Heart left ventricle (tissue), 16 donors: ENCODE results near the gene SLTM. TPM values are rescaled to one million over a fixed set of nuclear protein-coding genes. Genes with fewer than 3 reads are reported as not detected.
A peak's percentile ranks its signal among the peaks of the same experiment; 100 is the strongest.

Source experiments
- ATAC-seq, 4 donors: fragments of 200-7000 bp; cut with Tn5 transposase; one replicate each; pipeline ENCODE4 v1.9.1; 2020 to 2022; ENCODE audit warnings: moderate library complexity in 4 of 4, mild to moderate bottlenecking in 3 of 4, moderate number of reproducible peaks in 1 of 4
- DNase-seq, 5 donors: peaks; one replicate each; pipeline ENCODE4 v3.0.0-alpha.2; 2020
- H3K27ac ChIP-seq, 12 donors: fragments of 200-600 bp; sonication (generic) in 4 of 12; one replicate each; pipeline versions ENCODE4 v1.5.0 to v1.8.0; 2016 to 2022; ENCODE audit warnings: mild to moderate bottlenecking in 2 of 12
- H3K27me3 ChIP-seq, 9 donors: fragments of 200-600 bp; sonication (generic) in 2 of 9; one replicate each; pipeline versions ENCODE4 v1.5.1 to v1.8.0; 2016 to 2022; ENCODE audit warnings: mild to moderate bottlenecking in 3 of 9
- H3K36me3 ChIP-seq, 9 donors: fragments of 200-600 bp; sonication (generic) in 2 of 9; one replicate each; pipeline versions ENCODE4 v1.5.0 to v1.8.0; 2018 to 2022; ENCODE audit warnings: mild to moderate bottlenecking in 2 of 9
- H3K4me1 ChIP-seq, 12 donors: fragments of 200-600 bp; sonication (generic) in 4 of 12; one replicate each; pipeline versions ENCODE4 v1.5.0 to v1.8.0; 2016 to 2022; ENCODE audit warnings: mild to moderate bottlenecking in 3 of 12
- H3K4me3 ChIP-seq, 12 donors: fragments of 200-600 bp; sonication (generic) in 4 of 12; one replicate each; pipeline versions ENCODE4 v1.5.0 to v1.8.0; 2017 to 2022; ENCODE audit warnings: mild to moderate bottlenecking in 9 of 12, moderate library complexity in 4 of 12
- H3K9me3 ChIP-seq, 12 donors: fragments of 200-600 bp; sonication (generic) in 4 of 12; one replicate each; pipeline versions ENCODE4 v1.5.0 to v1.8.0; 2016 to 2022; ENCODE audit warnings: mild to moderate bottlenecking in 1 of 12
- CTCF ChIP-seq, 12 donors: fragments of 200-600 bp; sonication (generic) in 4 of 12; IDR thresholded peaks; one replicate each; pipeline versions ENCODE4 v1.5.0 to v1.8.0; 2018 to 2022; ENCODE audit warnings: antibody characterized with exemption in 12 of 12, mild to moderate bottlenecking in 5 of 12
- POLR2A ChIP-seq, 2 donors: fragments of 450-650 bp; IDR thresholded peaks; one replicate each; pipeline ENCODE4 v1.6.1; 2017; ENCODE audit warnings: antibody characterized with exemption in 2 of 2, mild to moderate bottlenecking in 2 of 2, moderate library complexity in 2 of 2
- WGBS, 4 donors: extraction: QIAGEN DNeasy Blood & Tissue Kit in 2 of 4; methylation state at CpG; one replicate each; pipeline versions ENCODE4 v1.1.5 to v1.1.7; 2013 to 2018; 5-methylcytosine and 5-hydroxymethylcytosine counted together
- intact Hi-C, 10 donors: fragments of 100-400 bp; cut with DNase I; formaldehyde crosslinking; loops; one replicate each; pipeline versions ENCODE4 v1.11.1 to v1.14.2; 2022
- polyA plus RNA-seq, 2 donors: library from polyadenylated mRNA; stranded (reverse); fragments of 200-250 nt; gene quantifications; one replicate each; pipeline ENCODE4 v1.2.3, GENCODE V29; 2013
- total RNA-seq, 9 donors: library from RNA; depleted of rRNA in 2 of 9; stranded (reverse); fragments of >200 nt in 2 of 9; fragmentation: NEBNext Ultra II Directional in 3 of 9; extraction: Animal tissue kit (Norgen Biotek cat#: 25700) in 3 of 9; gene quantifications; one replicate each; pipeline versions ENCODE4 v1.1.0 to v1.2.4, GENCODE V29; 2016 to 2023
- donor health status: ischemic (EF 13 %, LVEDD 7.1; RV severe dilation, severe dysfunction).
- donor health status: healthy with polysubstance abuse.
- donor health status: DM: no; HTN: yes; CAD: no.
- donor health status: DM: no; HTN: no; CAD: no.
- donor health status: ischemic (EF 25% LVEDD 6.9; RV normal size, moderate dysfunction).
- donor health status: ischemic (EF 25% LVEDD 5.7; RV mildly dilated, moderate dysfunction).
- donor health status: healthy.
- donor health status: DM: yes; HTN: yes; CAD: no.
- donor health status: ischemic (EF 35%, LVEDD 5.7; RV mildly dilated, moderate dysfunction).
- donor health status: nonischemic (EF 11% LVEDD 7.7; RV severe dilation, severe dysfunction).
- donor health status: DM: yes; HTN: yes; CAD: no.
- donor health status: PGD.
- donor health status: ischemic (EF 29% LVEDD 5.4; RV normal size, mild dysfunction).
- donor health status: nonischemic (EF 23%, LVEDD 6.1; RV moderate dilation, normal function).

SLTM gene
- total and polyA plus RNA-seq, 11 donors: 41.9 to 68.2 (median 48.1) TPM

- WGBS, 4 donors: 91 to 98% (median 94%) methylated on average over 11 of the region's 11 CpGs
- intact Hi-C loops: loop anchor here in 4 of 10 donors (5.0 to 10.0 kb wide), 3 partner anchors 155 to 705 kb away; partner anchors contain the start of gene MINDY2 (in 3 of the 4)
- DNase-seq (no peak), ATAC-seq (no peak)
- Histone ChIP-seq H3K27me3 (no peaks in the 10 kb centered on the region), H3K9me3 (no peaks in the 10 kb centered on the region), H3K4me1 (peaks cover 2 to 42% (median 28%) of the 10 kb centered on the region in 12 donors), H3K4me3 (no peak overlapping the region), H3K36me3 (peaks cover 0 to 63% (median 41%) of the 10 kb centered on the region in 9 donors), H3K27ac (no peak overlapping the region)
- TF ChIP-seq POLR2A (IDR thresholded peaks at IDR 0.05) (no peak), CTCF (IDR thresholded peaks at IDR 0.05) (no peak)
Measured at GRCh38 chr15:58929891-58930416, 3.5 kb downstream of the SLTM start.

GRCh38 chr15:58926823-58927222, 6.7 kb downstream of the SLTM start:
- TF ChIP-seq CTCF (IDR thresholded peaks at IDR 0.05) (no peak), POLR2A (IDR thresholded peaks at IDR 0.05) (no peak)
- Histone ChIP-seq H3K27ac (no peak overlapping the region), H3K4me3 (no peak overlapping the region), H3K4me1 (peaks cover 2 to 48% (median 26%) of the 10 kb centered on the region in 12 donors), H3K9me3 (no peaks in the 10 kb centered on the region), H3K27me3 (no peaks in the 10 kb centered on the region), H3K36me3 (peaks cover 0 to 71% (median 48%) of the 10 kb centered on the region in 9 donors)
- WGBS, 4 donors: 96 to 97% (median 97%) methylated on average over 5 of the region's 5 CpGs
- no peak for ATAC-seq
- intact Hi-C loops: loop anchor here in 1 of 10 donors (10.0 kb wide), 1 partner anchor 152 kb away; the partner anchor contains the start of gene MINDY2
- no peak for DNase-seq

- WGBS, 4 donors: 68 to 75% (median 75%) methylated on average over 2 of the region's 2 CpGs
- no peak for TF ChIP-seq CTCF (IDR thresholded peaks at IDR 0.05)
- TF ChIP-seq POLR2A (IDR thresholded peaks at IDR 0.05): no peak
Measured at GRCh38 chr15:58924327-58924726, 9.2 kb downstream of the SLTM start.

GRCh38 chr15:58923696-58924300, 9.7 kb downstream of the SLTM start:
- no peak for DNase-seq
- H3K27me3 ChIP-seq: no peaks in the 10 kb centered on the region
- no peak overlapping the region for H3K4me3 ChIP-seq
- intact Hi-C loops: loop anchor here in 1 of 10 donors (10.0 kb wide), 1 partner anchor 149 kb away; the partner anchor contains the start of gene MINDY2
- peak overlapping the region in 2 of 12 donors; percentile 19 to 55 for H3K27ac ChIP-seq
- no peak for ATAC-seq
- peaks cover 0 to 30% (median 11%) of the 10 kb centered on the region in 12 donors for H3K4me1 ChIP-seq
- H3K9me3 ChIP-seq: no peaks in the 10 kb centered on the region
- WGBS, 4 donors: 88 to 94% (median 91%) methylated on average over 10 of the region's 10 CpGs
- H3K36me3 ChIP-seq: peaks cover 0 to 57% (median 39%) of the 10 kb centered on the region in 9 donors
- TF ChIP-seq POLR2A (IDR thresholded peaks at IDR 0.05): no peak
- TF ChIP-seq CTCF (IDR thresholded peaks at IDR 0.05): no peak

More at GRCh38 chr15:58924327-58924726, 9.2 kb downstream of the SLTM start:
- peaks cover 0 to 25% (median 8%) of the 10 kb centered on the region in 12 donors for H3K4me1 ChIP-seq
- no peaks in the 10 kb centered on the region for H3K27me3 ChIP-seq
- no peaks in the 10 kb centered on the region for H3K9me3 ChIP-seq
- ATAC-seq: no peak
- intact Hi-C loops: loop anchor here in 1 of 10 donors (10.0 kb wide), 1 partner anchor 150 kb away; the partner anchor contains the start of gene MINDY2
- no peak for DNase-seq
- no peak overlapping the region for H3K4me3 ChIP-seq
- H3K27ac ChIP-seq: peak overlapping the region in 2 of 12 donors; percentile 19 to 55
- peaks cover 0 to 63% (median 44%) of the 10 kb centered on the region in 9 donors for H3K36me3 ChIP-seq
